SK-N-SH treated with all-trans-retinoic acid at 6 μM for 48 hours (cell line): ENCODE data around the gene SBSN.

Source experiments
- ARNTL ChIP-seq: fragments of 450-650 bp; formaldehyde crosslinking; IDR thresholded peaks from 2 replicates; pipeline ENCODE4 v1.5.0; 2020; ENCODE audit warnings: low read depth, mild to moderate bottlenecking, moderate library complexity, borderline replicate concordance
- PPARA ChIP-seq: fragments of 250-450 bp; sonication (Bioruptor Pico); IDR thresholded peaks from 2 replicates; pipeline ENCODE4 v1.5.0; 2020; ENCODE audit warnings: mild to moderate bottlenecking, borderline replicate concordance
- RARB ChIP-seq: fragments of 250-450 bp; sonication (Bioruptor Pico); IDR thresholded peaks from 2 replicates; pipeline ENCODE4 v1.8.0; 2021; ENCODE audit warnings: mild to moderate bottlenecking, moderate library complexity
- SNAI2 ChIP-seq: fragments of 250-450 bp; sonication (Bioruptor Pico); IDR thresholded peaks from 2 replicates; pipeline ENCODE4 v1.5.0; 2020; ENCODE audit warnings: mild to moderate bottlenecking, moderate library complexity
- ZFP30 ChIP-seq: fragments of 450-650 bp; formaldehyde crosslinking; IDR thresholded peaks from 2 replicates; pipeline ENCODE4 v1.5.0; 2022; ENCODE audit warnings: mild to moderate bottlenecking, moderate library complexity
- TF ChIP-seq, protein P1 (sequence below): fragments of 250-450 bp; sonication (Bioruptor Pico); IDR thresholded peaks from 2 replicates; pipeline ENCODE4 v1.8.0; 2020; ENCODE audit warnings: mild to moderate bottlenecking, moderate library complexity, borderline replicate concordance

DNA sequence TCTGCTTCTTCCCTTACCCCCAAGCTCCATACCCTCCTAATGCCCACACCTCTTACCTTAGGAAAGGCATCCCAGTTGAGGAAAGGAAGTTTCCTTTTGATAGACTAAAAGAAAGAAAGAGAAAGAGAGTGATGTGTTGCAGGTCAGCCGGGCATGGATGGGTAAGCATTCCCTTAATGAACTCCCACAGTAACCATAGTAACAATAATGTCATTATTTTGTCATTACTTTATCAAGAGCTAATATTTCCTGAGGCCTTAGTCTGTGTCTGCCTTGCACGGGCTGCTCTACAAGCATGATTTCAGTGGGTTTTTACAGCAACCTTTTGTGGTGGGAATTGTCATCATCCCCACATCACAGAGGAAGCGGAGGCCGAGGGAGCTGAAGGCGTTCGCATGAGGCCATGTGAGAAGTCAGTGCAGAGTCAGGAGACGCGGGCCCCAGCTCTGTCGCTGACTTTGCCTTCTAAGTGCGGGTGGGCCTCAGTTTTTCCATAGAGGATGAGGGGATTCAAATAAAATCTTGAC is 40.4 kb downstream of the SBSN start:
- TF ChIP-seq PPARA (no peak), ZFP30 (CRISPR knock-in tag) (no peak), SNAI2 (CRISPR knock-in tag) (no peak), RARB (no peak), ARNTL (no peak)
- TF ChIP-seq, protein P1, sequence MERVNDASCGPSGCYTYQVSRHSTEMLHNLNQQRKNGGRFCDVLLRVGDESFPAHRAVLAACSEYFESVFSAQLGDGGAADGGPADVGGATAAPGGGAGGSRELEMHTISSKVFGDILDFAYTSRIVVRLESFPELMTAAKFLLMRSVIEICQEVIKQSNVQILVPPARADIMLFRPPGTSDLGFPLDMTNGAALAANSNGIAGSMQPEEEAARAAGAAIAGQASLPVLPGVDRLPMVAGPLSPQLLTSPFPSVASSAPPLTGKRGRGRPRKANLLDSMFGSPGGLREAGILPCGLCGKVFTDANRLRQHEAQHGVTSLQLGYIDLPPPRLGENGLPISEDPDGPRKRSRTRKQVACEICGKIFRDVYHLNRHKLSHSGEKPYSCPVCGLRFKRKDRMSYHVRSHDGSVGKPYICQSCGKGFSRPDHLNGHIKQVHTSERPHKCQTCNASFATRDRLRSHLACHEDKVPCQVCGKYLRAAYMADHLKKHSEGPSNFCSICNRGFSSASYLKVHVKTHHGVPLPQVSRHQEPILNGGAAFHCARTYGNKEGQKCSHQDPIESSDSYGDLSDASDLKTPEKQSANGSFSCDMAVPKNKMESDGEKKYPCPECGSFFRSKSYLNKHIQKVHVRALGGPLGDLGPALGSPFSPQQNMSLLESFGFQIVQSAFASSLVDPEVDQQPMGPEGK (CRISPR knock-in tag): no peak
